ENCODE measurements around the gene CEMIP2. TPM values are rescaled to one million over a fixed set of nuclear protein-coding genes. Genes with fewer than 3 reads are reported as not detected.

CEMIP2 gene
- total RNA-seq, 1 experiment from 2014 or later: 40.5 TPM

DNA sequence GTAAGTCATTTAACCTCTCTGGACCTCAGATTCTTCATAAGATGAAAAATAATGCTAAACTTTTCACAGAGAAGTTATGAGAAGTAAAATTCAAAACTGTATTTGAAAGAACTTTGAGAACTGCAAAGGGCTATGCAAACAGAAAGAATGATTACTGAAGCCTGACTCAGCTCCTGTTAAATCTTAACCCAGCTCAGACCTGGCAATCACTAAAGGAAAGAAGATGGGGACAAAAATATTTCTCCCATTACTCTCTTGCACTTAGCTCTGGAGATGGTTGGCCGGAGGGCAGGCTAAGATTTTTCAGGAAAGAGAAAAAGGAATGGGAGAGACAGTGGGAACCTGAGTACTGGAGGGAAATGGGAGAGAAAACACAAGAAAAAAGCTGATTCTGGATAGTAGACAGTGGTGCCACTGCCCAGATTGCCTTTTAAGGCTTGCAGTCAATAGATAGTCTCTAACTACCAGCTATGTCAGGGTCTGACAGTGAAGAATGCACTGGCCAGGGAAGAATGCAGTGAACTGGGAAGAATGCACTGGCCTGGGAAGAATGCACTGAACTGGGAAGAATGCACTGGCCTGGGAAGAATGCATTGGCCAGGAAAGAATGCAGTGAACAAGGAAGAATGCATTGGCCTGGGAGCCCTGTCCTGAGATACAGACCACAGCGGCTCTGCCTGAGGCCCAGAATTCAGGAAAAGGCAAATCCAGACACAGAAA lies 25.2 kb upstream of the CEMIP2 start:
- no peaks in the 10 kb centered on the region for H3K4me1 Mint-ChIP-seq
- no peaks in the 10 kb centered on the region for H3K27me3 Mint-ChIP-seq (ENCODE audit: low read depth)
- H3K9me3 Mint-ChIP-seq: peaks cover 5% of the 10 kb centered on the region
- CTCF ChIA-PET: interaction anchor here (0.5 to 1.6 kb wide), 3 partner anchors 13 to 486 kb away, joined by 3 to 7 read pairs (median 4); no protein-coding TSS in a partner anchor
- ATAC-seq (peak; percentile 91), DNase-seq (ENCODE audit: low spot score) (peak; percentile 54)
- POLR2A ChIA-PET: interaction anchor here (0.6 kb wide), 1 partner anchor 24 kb away, joined by 3 read pairs; no protein-coding TSS in a partner anchor
- no peak overlapping the region for H3K4me3 Mint-ChIP-seq
- H3K27ac Mint-ChIP-seq: no peak overlapping the region
- TF ChIP-seq TEAD4 (CRISPR knock-in tag; IDR thresholded peaks at IDR 0.05): 0 out of 2 replicates have a peak, but pooled peaks have one; percentile 24
- TF ChIP-seq CBFB (CRISPR knock-in tag; IDR thresholded peaks at IDR 0.05; ENCODE audit: low read depth): no peak
- H3K36me3 Mint-ChIP-seq: no peaks in the 10 kb centered on the region

- H3K27ac Mint-ChIP-seq: no peak overlapping the region; the same call in 1 of the 2 replicates
- peaks cover 5% of the 10 kb centered on the region for H3K9me3 Mint-ChIP-seq
- H3K4me3 Mint-ChIP-seq: no peak overlapping the region
- no peaks in the 10 kb centered on the region for H3K4me1 Mint-ChIP-seq
- no peak for ATAC-seq
- H3K36me3 Mint-ChIP-seq: no peaks in the 10 kb centered on the region
- CTCF ChIA-PET: interaction anchor here (0.6 kb wide), 1 partner anchor 23 kb away, joined by 4 read pairs; no protein-coding TSS in a partner anchor
- POLR2A ChIA-PET: no interaction called here
- DNase-seq (ENCODE audit: low spot score): no peak
- TF ChIP-seq MYBL2 (CRISPR knock-in tag; IDR thresholded peaks at IDR 0.05): no peak
- TF ChIP-seq GRHL2 (CRISPR knock-in tag; IDR thresholded peaks at IDR 0.05; ENCODE audit: insufficient replicate concordance, severe bottlenecking): no peak
- no peak for TF ChIP-seq CREM (CRISPR knock-in tag; IDR thresholded peaks at IDR 0.05)
- TF ChIP-seq NR1H2 (CRISPR knock-in tag; IDR thresholded peaks at IDR 0.05): no peak
- TF ChIP-seq HMGXB4 (CRISPR knock-in tag; IDR thresholded peaks at IDR 0.05): no peak
- TF ChIP-seq PRRX2 (CRISPR knock-in tag; IDR thresholded peaks at IDR 0.05): no peak
- TF ChIP-seq GABPB1 (CRISPR knock-in tag; IDR thresholded peaks at IDR 0.05): no peak
- no peaks in the 10 kb centered on the region for H3K27me3 Mint-ChIP-seq (ENCODE audit: low read depth)
Measured at GRCh38 chr9:71791875-71792274, 23.6 kb upstream of the CEMIP2 start.

DNA sequence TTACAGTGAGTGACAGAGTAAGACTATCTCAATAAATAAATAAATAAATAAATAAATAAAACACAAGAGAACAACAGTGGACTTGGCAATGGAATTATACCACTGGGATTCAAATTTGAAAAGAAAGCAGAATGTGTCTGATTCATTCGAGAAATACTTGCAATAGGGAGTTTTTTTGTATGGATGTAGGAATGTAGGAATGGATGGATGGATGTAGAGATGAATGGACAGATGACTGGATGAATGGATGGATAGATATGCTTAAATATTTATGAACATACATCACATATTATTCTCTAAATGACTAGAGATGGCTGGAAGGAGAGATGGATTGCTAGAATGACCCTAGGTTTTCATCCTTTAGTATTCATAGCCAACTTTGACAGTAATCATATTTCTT lies 22.0 kb upstream of the CEMIP2 start:
- H3K27ac Mint-ChIP-seq: no peak overlapping the region
- POLR2A ChIA-PET: no interaction called here
- H3K4me3 Mint-ChIP-seq: no peak overlapping the region
- no peak for DNase-seq (ENCODE audit: low spot score)
- peaks cover 5% of the 10 kb centered on the region for H3K9me3 Mint-ChIP-seq
- no peak for ATAC-seq
- no peaks in the 10 kb centered on the region for H3K4me1 Mint-ChIP-seq
- CTCF ChIA-PET: interaction anchor here (1.2 kb wide), 1 partner anchor 21 kb away, joined by 4 read pairs; no protein-coding TSS in a partner anchor
- H3K27me3 Mint-ChIP-seq (ENCODE audit: low read depth): no peaks in the 10 kb centered on the region
- H3K36me3 Mint-ChIP-seq: no peaks in the 10 kb centered on the region
- TF ChIP-seq ELF4 (CRISPR knock-in tag; IDR thresholded peaks at IDR 0.05; ENCODE audit: low read depth) (no peak), MLX (CRISPR knock-in tag; IDR thresholded peaks at IDR 0.05) (no peak), TP53 (CRISPR knock-in tag; IDR thresholded peaks at IDR 0.05) (no peak), AR (CRISPR knock-in tag; IDR thresholded peaks at IDR 0.05) (no peak), SMAD4 (CRISPR knock-in tag; IDR thresholded peaks at IDR 0.05) (no peak), TEAD4 (CRISPR knock-in tag; IDR thresholded peaks at IDR 0.05) (no peak), SMAD3 (CRISPR knock-in tag; IDR thresholded peaks at IDR 0.05; ENCODE audit: borderline replicate concordance) (no peak), ATF2 (CRISPR knock-in tag; IDR thresholded peaks at IDR 0.05; ENCODE audit: borderline replicate concordance, low read depth) (no peak)
- TF ChIP-seq, protein P1, sequence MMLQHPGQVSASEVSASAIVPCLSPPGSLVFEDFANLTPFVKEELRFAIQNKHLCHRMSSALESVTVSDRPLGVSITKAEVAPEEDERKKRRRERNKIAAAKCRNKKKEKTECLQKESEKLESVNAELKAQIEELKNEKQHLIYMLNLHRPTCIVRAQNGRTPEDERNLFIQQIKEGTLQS (CRISPR knock-in tag; conservative IDR thresholded peaks at IDR 0.05): no peak
- TF ChIP-seq, protein P2, sequence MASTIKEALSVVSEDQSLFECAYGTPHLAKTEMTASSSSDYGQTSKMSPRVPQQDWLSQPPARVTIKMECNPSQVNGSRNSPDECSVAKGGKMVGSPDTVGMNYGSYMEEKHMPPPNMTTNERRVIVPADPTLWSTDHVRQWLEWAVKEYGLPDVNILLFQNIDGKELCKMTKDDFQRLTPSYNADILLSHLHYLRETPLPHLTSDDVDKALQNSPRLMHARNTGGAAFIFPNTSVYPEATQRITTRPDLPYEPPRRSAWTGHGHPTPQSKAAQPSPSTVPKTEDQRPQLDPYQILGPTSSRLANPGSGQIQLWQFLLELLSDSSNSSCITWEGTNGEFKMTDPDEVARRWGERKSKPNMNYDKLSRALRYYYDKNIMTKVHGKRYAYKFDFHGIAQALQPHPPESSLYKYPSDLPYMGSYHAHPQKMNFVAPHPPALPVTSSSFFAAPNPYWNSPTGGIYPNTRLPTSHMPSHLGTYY (CRISPR knock-in tag; IDR thresholded peaks at IDR 0.05): no peak
